HG03520 (cell line): Measurements from ENCODE around the gene SUPT6H.
"Not testable (repeated sequence)": the region's sequence is repeated elsewhere in the genome, so short reads cannot be mapped to it uniquely, and the experiment has no call there.

Source experiments
- ATAC-seq: cut with Tn5 transposase; IDR thresholded peaks from one replicate; pipeline ENCODE4 v1.9.1; 2021; ENCODE audit warnings: mild to moderate bottlenecking, moderate library complexity; ENCODE audit not compliant: unreplicated experiment

Gene SUPT6H

GRCh38 chr17:28646039-28646754 is 15.8 kb upstream of the SUPT6H start:
- no peak for ATAC-seq

- no peak for ATAC-seq
These were observed 13.3 kb upstream of the SUPT6H start for GRCh38 chr17:28648698-28649097.

GRCh38 chr17:28655160-28655559 is 6.8 kb upstream of the SUPT6H start:
- ATAC-seq: no peak

GRCh38 chr17:28657756-28658155 is 4.2 kb upstream of the SUPT6H start:
- ATAC-seq: no peak

- not testable (repeated sequence) for ATAC-seq
These were observed 3.7 kb upstream of the SUPT6H start for GRCh38 chr17:28658342-28658741.

- not testable (repeated sequence) for ATAC-seq
These were observed 3.1 kb upstream of the SUPT6H start for GRCh38 chr17:28658766-28659496.

- not testable (repeated sequence) for ATAC-seq
These were observed 2.5 kb upstream of the SUPT6H start for GRCh38 chr17:28659497-28659881.

- ATAC-seq: no peak
These were observed 473 bp downstream of the SUPT6H start for GRCh38 chr17:28662527-28662829.

- ATAC-seq: no peak
These were observed 1.7 kb downstream of the SUPT6H start for GRCh38 chr17:28663723-28664122.

- ATAC-seq: no peak
These were observed 4.0 kb downstream of the SUPT6H start for GRCh38 chr17:28665994-28666393.

GRCh38 chr17:28667870-28668269 is 5.9 kb downstream of the SUPT6H start:
- ATAC-seq: no peak

- ATAC-seq: no peak
These were observed 7.9 kb downstream of the SUPT6H start for GRCh38 chr17:28669918-28670317.

- no peak for ATAC-seq
These were observed 13.5 kb downstream of the SUPT6H start for GRCh38 chr17:28675490-28675889.

- ATAC-seq: no peak
These were observed 14.0 kb downstream of the SUPT6H start for GRCh38 chr17:28675980-28676379.

- ATAC-seq: no peak
These were observed 20.6 kb downstream of the SUPT6H start for GRCh38 chr17:28682655-28683054.

GRCh38 chr17:28684963-28685362 is 23.0 kb downstream of the SUPT6H start:
- no peak for ATAC-seq

- no peak for ATAC-seq
These were observed 23.4 kb downstream of the SUPT6H start for GRCh38 chr17:28685366-28685765.

GRCh38 chr17:28686296-28686695 is 24.3 kb downstream of the SUPT6H start:
- no peak for ATAC-seq

GRCh38 chr17:28688481-28688880 is 26.5 kb downstream of the SUPT6H start:
- no peak for ATAC-seq

GRCh38 chr17:28689011-28689410 is 27.0 kb downstream of the SUPT6H start:
- no peak for ATAC-seq

GRCh38 chr17:28693869-28694268 is 31.9 kb downstream of the SUPT6H start:
- ATAC-seq: no peak

GRCh38 chr17:28698253-28698941 is 36.4 kb downstream of the SUPT6H start:
- no peak for ATAC-seq
